ENCODE data around the gene SYCP1. TPM values are rescaled to one million over a fixed set of nuclear protein-coding genes. Genes with fewer than 3 reads are reported as not detected.

Gene SYCP1
- total RNA-seq, 1 experiment from 2014 or later = not detected

DNA sequence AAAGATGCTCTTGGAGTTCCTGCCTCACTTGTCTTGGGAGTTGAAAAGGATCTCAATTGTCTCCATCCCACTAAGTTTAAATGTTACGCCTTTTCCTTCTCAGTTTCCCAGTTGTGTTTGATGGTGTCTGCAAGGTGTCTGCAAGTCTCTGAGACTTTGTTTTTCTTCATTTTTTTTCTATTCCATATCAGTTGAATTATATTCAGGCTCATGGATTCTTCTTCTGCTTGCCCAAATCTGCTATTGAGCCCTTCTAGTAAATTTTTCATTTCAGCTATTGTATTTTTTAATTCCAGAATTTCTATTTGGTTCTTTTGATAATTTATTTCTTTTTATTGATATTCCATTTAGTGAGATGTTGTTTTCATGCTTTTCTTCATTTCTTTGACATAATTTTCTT lies 127.6 kb downstream of the SYCP1 start:
- TF ChIP-seq, protein P1, sequence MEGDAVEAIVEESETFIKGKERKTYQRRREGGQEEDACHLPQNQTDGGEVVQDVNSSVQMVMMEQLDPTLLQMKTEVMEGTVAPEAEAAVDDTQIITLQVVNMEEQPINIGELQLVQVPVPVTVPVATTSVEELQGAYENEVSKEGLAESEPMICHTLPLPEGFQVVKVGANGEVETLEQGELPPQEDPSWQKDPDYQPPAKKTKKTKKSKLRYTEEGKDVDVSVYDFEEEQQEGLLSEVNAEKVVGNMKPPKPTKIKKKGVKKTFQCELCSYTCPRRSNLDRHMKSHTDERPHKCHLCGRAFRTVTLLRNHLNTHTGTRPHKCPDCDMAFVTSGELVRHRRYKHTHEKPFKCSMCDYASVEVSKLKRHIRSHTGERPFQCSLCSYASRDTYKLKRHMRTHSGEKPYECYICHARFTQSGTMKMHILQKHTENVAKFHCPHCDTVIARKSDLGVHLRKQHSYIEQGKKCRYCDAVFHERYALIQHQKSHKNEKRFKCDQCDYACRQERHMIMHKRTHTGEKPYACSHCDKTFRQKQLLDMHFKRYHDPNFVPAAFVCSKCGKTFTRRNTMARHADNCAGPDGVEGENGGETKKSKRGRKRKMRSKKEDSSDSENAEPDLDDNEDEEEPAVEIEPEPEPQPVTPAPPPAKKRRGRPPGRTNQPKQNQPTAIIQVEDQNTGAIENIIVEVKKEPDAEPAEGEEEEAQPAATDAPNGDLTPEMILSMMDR (IDR thresholded peaks at IDR 0.05; ENCODE audit: unreplicated experiment) = no peak
- Mint-ChIP-seq H3K4me3 (ENCODE audit: unreplicated experiment) (no peak overlapping the region), H3K4me1 (ENCODE audit: insufficient read depth, unreplicated experiment) (no peaks in the 10 kb centered on the region), H3K27ac (ENCODE audit: low read depth, unreplicated experiment) (no peak overlapping the region), H3K27me3 (ENCODE audit: insufficient read depth, unreplicated experiment) (peaks cover 36% of the 10 kb centered on the region), H3K36me3 (ENCODE audit: insufficient read depth, unreplicated experiment) (peaks cover 5% of the 10 kb centered on the region), H3K9me3 (ENCODE audit: unreplicated experiment) (peaks cover 8% of the 10 kb centered on the region)
- CTCF ChIA-PET = interaction anchor here (0.6 to 3.2 kb wide), 9 partner anchors 18 to 614 kb away, joined by 3 to 33 read pairs (median 5); no protein-coding TSS in a partner anchor
- intact Hi-C loops (cut with micrococcal nuclease) = no loop called here
- no peak for DNase-seq (ENCODE audit: unreplicated experiment)
- BruUV-seq (replicated peaks) = no TSS peak
- POLR2A ChIA-PET = interaction anchor here (0.7 kb wide), 1 partner anchor 20 kb away, joined by 3 read pairs; no protein-coding TSS in a partner anchor

DNA sequence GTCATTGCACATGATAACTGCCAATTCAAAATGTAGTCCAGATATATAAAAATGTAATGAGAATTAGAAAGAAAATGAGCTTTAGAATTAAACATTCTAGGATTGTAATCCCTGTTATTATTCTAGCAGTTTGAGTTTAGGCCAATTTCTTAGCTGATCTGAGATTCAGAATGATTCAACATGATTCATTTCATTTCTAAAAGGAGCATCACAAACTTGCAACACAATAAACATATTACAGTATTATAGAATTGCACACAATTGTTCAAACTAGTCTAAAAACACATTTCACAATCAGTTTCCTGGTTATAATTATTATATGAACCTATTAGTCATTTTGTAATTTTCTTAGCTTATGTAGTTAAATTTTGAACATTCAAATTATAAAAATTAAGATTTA lies 131.6 kb downstream of the SYCP1 start:
- Mint-ChIP-seq H3K4me3 (ENCODE audit: unreplicated experiment) (no peak overlapping the region), H3K4me1 (ENCODE audit: insufficient read depth, unreplicated experiment) (no peaks in the 10 kb centered on the region), H3K36me3 (ENCODE audit: insufficient read depth, unreplicated experiment) (peaks cover 5% of the 10 kb centered on the region), H3K27me3 (ENCODE audit: insufficient read depth, unreplicated experiment) (peaks cover 41% of the 10 kb centered on the region), H3K9me3 (ENCODE audit: unreplicated experiment) (peaks cover 17% of the 10 kb centered on the region), H3K27ac (ENCODE audit: low read depth, unreplicated experiment) (no peak overlapping the region)
- intact Hi-C loops (cut with micrococcal nuclease) = no loop called here
- BruUV-seq (replicated peaks) = no TSS peak
- TF ChIP-seq, protein P1 (IDR thresholded peaks at IDR 0.05; ENCODE audit: unreplicated experiment) = no peak
- ChIA-PET POLR2A (interaction anchor here (0.8 to 2.1 kb wide), 8 partner anchors 13 to 126 kb away, joined by 3 to 7 read pairs (median 3); partner anchors contain the start of gene TSHB), CTCF (interaction anchor here (0.6 to 3.0 kb wide), 7 partner anchors 52 to 624 kb away, joined by 3 to 26 read pairs (median 3); no protein-coding TSS in a partner anchor)
- DNase-seq (ENCODE audit: unreplicated experiment) = peak; percentile 50

DNA sequence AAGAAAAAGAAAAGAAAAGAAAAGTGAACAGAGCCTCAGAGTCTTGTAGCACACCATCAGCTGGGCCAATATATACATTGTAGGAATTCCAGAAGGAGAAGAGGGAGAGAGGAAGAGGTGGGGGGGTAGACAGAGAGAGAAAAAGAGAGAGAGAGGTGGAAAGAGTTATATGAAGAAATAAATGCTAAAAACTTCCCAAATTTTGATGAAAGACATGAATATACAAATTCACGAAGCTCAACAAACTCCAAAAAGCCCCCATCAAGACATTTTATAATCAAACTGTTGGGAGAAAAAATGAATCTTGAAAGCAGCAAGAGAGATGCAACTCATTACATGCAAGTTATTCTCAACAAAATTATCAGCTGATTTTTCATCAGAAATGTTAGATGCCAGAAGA lies 133.4 kb downstream of the SYCP1 start:
- no peaks in the 10 kb centered on the region for H3K4me1 Mint-ChIP-seq (ENCODE audit: insufficient read depth, unreplicated experiment)
- ChIA-PET POLR2A (interaction anchor here (0.7 to 2.1 kb wide), 3 partner anchors 9 to 1059 kb away, joined by 3 to 5 read pairs (median 5); no protein-coding TSS in a partner anchor), CTCF (interaction anchor here (0.7 to 3.0 kb wide), 2 partner anchors 54 to 65 kb away, joined by 3 to 26 read pairs; no protein-coding TSS in a partner anchor)
- H3K27me3 Mint-ChIP-seq (ENCODE audit: insufficient read depth, unreplicated experiment) = peaks cover 23% of the 10 kb centered on the region
- TF ChIP-seq, protein P1 (IDR thresholded peaks at IDR 0.05; ENCODE audit: unreplicated experiment) = no peak
- H3K36me3 Mint-ChIP-seq (ENCODE audit: insufficient read depth, unreplicated experiment) = peaks cover 3% of the 10 kb centered on the region
- no TSS peak for BruUV-seq (replicated peaks)
- no peak overlapping the region for H3K4me3 Mint-ChIP-seq (ENCODE audit: unreplicated experiment)
- H3K9me3 Mint-ChIP-seq (ENCODE audit: unreplicated experiment) = peaks cover 10% of the 10 kb centered on the region
- H3K27ac Mint-ChIP-seq (ENCODE audit: low read depth, unreplicated experiment) = no peak overlapping the region
- intact Hi-C loops (cut with micrococcal nuclease) = no loop called here
- DNase-seq (ENCODE audit: unreplicated experiment) = no peak

DNA sequence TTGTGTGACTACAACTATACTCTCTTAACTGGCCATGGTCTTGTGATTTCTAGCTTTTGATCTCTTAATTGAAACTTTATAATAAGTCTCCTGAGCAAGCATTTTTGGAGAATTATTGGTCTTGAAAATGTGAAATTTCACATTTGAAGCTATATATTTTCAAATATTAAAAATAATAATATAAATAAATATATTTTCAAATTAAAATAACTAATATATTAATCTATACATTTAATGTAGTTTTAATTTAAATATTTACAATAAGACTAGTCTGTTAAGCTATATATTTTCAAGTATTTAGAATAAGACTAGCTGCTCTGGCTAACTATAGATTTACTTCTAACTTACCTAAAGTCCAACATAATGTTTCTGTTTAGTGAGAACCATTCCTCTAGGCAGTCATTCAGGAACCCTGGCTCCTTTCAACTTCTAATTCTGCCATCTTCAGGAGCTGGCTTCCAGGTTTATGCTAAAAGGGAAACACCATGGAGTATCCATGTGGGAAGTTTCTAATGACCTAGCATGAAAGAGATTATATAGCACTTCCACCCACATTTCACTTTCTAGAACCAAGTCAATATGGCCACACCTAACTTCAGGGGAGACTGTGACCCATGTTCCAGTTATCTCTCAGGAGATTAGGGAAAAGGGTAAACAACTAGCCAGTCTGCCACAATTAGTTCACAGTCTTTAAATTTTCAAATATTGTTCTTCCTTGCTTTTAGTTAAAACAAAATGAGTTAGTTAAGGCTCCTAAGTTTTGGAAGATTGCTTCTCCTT lies 143.0 kb downstream of the SYCP1 start:
- TF ChIP-seq, protein P1 (IDR thresholded peaks at IDR 0.05; ENCODE audit: unreplicated experiment) = no peak
- no peak overlapping the region for H3K4me3 Mint-ChIP-seq (ENCODE audit: unreplicated experiment)
- ChIA-PET POLR2A (interaction anchor here (1.2 kb wide), 1 partner anchor 10 kb away, joined by 5 read pairs; no protein-coding TSS in a partner anchor), CTCF (interaction anchor here (1.0 kb wide), 1 partner anchor 12 kb away, joined by 3 read pairs; no protein-coding TSS in a partner anchor)
- H3K27ac Mint-ChIP-seq (ENCODE audit: low read depth, unreplicated experiment) = no peak overlapping the region
- intact Hi-C loops (cut with micrococcal nuclease) = no loop called here
- H3K4me1 Mint-ChIP-seq (ENCODE audit: insufficient read depth, unreplicated experiment) = no peaks in the 10 kb centered on the region
- no peaks in the 10 kb centered on the region for H3K36me3 Mint-ChIP-seq (ENCODE audit: insufficient read depth, unreplicated experiment)
- no peaks in the 10 kb centered on the region for H3K9me3 Mint-ChIP-seq (ENCODE audit: unreplicated experiment)
- BruUV-seq (replicated peaks) = no TSS peak
- H3K27me3 Mint-ChIP-seq (ENCODE audit: insufficient read depth, unreplicated experiment) = peaks cover 19% of the 10 kb centered on the region
- DNase-seq (ENCODE audit: unreplicated experiment) = no peak
